GM18858 (cell line): ENCODE results near the gene SOX5.
"Not testable (repeated sequence)": the region's sequence is repeated elsewhere in the genome, so short reads cannot be mapped to it uniquely, and the experiment has no call there.

Experiments used
- ATAC-seq: cut with Tn5 transposase; IDR thresholded peaks from one replicate; pipeline ENCODE4 v1.9.1; 2021; ENCODE audit not compliant: unreplicated experiment

Gene SOX5

DNA sequence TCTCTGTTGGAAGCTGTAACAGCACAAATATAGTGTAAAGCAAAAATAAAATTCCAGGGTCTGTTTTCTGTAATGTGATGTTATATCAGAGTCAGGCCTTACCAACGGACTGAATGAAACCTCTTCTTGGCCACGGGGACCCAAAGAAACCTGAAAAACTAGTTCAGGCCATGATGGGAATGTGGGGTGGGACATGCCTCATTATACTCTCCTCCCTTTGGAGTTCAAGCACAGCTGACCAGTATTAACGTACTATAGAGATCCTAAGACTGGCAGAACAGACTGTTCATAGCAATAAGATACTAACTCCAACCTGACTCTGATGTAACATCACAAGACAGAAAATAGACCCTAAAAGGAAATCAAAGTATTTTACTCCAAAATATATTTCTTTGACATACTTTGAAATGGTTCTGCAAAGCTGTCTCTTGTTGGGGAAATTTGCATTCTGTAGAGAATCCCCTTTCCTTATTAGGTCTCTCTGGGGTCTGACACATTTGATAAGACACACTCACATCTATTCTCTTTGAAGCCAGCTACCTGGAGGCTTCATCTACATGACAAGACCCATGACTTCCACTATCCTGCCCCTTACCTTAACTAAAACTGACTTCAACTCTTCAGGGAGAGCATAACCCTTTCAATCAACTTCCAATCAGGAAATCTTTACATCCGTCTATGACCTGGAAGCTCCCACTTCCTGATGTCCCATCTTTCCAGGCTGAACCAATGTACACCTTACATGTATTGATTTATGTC is 444.6 kb downstream of the SOX5 start:
- no peak for ATAC-seq

DNA sequence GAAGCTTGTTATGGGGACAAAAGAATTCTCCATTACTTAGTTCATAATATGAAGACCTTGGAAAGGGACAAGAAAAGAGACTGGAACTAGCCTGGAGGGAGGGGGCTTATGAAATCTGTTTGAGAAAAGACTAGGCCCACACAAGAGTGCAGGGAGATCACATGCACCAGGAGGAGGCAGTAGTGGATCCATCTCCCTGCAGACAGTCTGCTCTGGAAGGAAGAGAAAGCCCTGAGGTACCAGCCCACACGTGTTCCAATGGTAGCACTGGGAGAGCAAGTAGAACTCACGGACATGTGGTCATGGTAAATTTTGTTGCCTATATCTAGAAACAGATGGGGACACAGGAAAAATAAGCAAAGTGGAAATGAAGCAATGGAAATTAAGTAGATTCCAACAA is 445.4 kb downstream of the SOX5 start:
- ATAC-seq: no peak

DNA sequence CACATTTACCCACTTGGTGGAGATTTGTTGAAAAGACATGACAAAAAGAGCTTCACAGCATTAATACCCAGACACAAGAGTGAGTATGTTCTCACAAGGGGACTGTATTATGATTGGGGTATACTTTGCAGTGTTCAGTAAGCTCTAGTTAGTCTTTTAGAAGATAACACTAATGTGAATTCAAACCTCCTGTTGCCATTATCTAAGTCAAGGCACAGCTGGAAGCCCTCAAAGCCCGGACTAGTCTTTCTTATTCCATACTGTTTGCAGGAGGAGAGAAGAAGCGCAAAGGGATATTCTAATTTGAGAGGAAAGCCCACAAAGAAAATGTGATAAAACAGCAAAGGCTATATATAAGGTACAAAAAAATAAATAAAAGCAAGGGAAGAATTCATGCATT is 445.9 kb downstream of the SOX5 start:
- no peak for ATAC-seq

DNA sequence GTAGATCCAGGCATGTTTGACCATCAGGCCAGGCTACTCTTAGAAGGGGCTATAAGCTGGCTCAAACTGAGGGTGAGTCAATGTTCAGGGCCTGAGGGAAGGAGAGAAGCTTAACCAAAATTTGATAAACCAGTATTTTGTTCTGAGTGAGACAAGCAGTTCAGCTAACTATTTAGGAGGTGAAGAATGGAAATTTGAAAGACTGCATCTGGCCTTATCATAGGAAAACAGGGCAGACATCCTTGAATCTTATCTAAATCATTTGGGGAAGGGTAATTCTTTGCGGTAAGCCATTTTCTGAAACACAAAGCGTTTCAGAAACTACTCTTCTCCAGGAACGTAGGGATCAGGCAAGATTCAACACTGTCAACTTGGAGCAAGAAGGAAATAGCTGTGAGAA is 447.2 kb downstream of the SOX5 start:
- no peak for ATAC-seq

DNA sequence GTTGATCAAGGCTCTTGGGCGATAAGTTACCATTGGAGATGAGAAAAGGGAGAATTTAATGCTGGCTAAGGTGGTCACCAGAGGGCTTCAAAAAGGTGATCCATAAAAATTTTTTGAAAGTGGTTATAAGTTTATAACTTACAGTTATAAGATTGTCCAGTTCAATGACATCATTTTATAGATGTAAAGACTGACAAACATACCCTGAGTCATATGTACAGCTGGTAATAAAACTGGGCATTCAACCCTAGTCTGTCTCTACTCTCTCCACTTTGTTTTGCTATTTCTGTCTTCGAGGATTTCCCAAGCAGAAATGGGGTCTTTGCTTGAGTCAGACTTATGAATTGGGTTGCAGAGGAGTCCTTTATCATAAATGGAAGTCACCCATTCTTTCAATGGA is 454.0 kb downstream of the SOX5 start:
- ATAC-seq: no peak

DNA sequence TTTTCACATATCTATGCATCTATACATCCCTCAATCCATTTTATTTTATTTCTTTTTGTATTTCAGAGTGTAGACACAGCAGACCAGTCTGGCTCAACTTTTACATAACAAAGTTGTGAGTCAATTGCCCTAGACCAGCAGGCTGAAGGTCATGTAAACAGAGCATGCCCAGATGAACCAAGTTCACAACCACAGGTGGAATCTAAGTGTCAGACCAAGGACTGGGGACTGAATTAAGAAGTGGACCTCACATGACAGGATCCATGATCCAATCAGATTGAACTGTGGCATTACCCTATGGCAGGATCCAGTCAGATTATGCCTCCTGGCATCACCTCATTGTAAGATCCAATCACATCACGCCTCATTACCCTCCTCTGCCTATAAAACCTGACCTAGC is 455.8 kb downstream of the SOX5 start:
- no peak for ATAC-seq

DNA sequence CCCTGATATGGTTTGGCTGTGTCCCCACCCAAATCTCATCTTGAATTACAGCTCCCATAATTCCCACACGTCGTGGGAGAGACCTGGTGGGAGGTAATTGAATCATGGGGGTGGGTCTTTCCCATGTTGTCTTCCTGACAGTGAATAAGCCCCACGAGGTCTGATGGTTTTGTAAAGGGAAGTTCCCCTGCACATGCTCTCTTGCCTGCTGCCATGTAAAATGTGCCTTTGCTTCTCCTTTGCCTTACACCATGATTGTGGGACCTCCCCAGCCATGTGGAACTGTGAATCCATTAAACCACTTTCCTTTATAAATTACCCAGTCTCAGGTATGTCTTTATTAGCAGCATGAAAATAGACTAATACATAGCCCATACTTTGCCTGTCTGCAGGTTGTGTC is 458.4 kb downstream of the SOX5 start:
- ATAC-seq: not testable (repeated sequence)

DNA sequence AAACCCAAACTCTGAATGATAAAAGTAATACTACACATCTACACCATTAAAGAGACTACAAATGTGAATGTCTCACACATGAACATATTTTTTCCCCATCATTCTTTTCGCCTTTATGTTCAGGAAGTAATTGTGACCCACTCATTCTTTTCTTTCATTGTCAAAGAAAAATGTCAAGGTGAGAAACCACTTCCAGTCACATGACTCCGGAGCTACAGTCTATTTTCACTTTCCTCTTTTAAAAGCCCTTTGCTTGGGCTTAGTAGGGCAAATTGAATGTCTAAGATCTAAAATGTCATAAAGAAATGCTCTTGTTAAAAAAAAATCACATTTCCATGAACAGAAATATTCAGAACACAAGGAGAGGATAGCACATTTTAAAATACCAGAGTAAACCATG is 461.3 kb downstream of the SOX5 start:
- ATAC-seq: no peak

DNA sequence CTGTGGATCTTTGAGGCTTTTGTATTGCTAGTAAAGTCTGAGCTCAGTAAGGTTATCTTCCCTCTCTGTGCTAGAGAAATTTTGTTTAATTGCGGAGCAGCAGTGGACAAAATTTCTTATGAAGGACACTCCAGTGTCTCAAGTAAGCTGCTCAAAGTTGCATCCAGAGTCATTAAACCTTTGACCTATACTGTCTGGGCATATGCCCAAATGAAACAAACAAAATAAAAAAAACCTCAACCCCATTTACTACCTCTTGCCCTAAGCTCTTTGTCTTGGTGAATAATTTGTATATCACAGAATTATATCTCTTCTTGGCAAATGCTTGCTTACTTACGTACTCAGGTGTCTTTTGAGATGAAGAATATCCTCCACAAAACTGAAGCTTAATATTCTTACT is 465.2 kb downstream of the SOX5 start:
- ATAC-seq: no peak

DNA sequence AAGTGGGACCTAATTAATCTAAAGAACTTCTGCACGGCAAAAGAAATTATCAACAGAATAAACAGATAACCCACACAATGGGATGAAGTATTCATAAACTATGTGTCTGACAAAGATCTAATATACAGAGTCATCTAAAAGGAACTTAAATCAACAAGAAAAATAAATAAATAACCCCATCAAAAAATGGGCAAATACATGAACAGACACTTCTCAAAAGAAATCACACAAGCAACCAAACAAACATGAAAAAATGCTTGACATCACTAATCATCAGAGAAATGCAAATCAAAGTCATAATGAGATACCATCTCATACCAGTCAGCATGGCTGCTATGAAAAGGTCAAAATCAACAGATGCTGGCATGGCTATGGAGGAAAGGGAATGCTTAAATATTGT is 466.9 kb downstream of the SOX5 start:
- ATAC-seq: no peak
